H1 (cell line): ENCODE measurements around the gene TEX14. TPM values are rescaled to one million over a fixed set of nuclear protein-coding genes. Genes with fewer than 3 reads are reported as not detected.
A peak's percentile ranks its signal among the peaks of the same experiment; 100 is the strongest.

ENCODE experiments used
- CTCF ChIA-PET: fragments of 300-600 bp; sonication (Branson Sonifier 250); formaldehyde crosslinking; loops from one replicate; lab custom pipeline; 2021; ENCODE audit not compliant: partially characterized antibody; lab: Charles Lee
- POLR2A ChIA-PET: fragments of 300-600 bp; sonication (Branson Sonifier 250); formaldehyde crosslinking; loops from one replicate; lab custom pipeline; 2021; ENCODE audit warnings: inconsistent platforms; ENCODE audit not compliant: partially characterized antibody; lab: Charles Lee
- DNase-seq, 2 experiments: peaks; one replicate each; pipeline versions ENCODE4 v3.0.0 to v3.0.0-alpha.2; 2010 to 2022; ENCODE audit warnings: low spot score in 2 of 2, low read depth in 1 of 2, mixed read lengths in 1 of 2
- FAIRE-seq: peaks from 2 replicates; lab custom pipeline; 2011; peaks lifted over from hg19 to GRCh38; lab: Jason Lieb, UNC
- H2AFZ ChIP-seq: 2 replicates; pipeline ENCODE4 v1.8.1; 2012; ENCODE audit warnings: low read length, inconsistent platforms
- H2AK5ac ChIP-seq: 2 replicates; pipeline ENCODE4 v1.6.1; 2013; ENCODE audit warnings: low read depth, low read length
- H2BK120ac ChIP-seq: replicated peaks from 2 replicates; pipeline ENCODE3; 2013; ENCODE audit warnings: low read depth, low read length, inconsistent platforms
- H2BK12ac ChIP-seq: 2 replicates; pipeline ENCODE4 v1.6.1; 2013; ENCODE audit warnings: low read depth, low read length
- H2BK15ac ChIP-seq: 2 replicates; pipeline ENCODE4 v1.6.1; 2013; ENCODE audit warnings: low read length
- H2BK20ac ChIP-seq: 2 replicates; pipeline ENCODE4 v1.6.1; 2013; ENCODE audit warnings: low read length
- H2BK5ac ChIP-seq: 2 replicates; pipeline ENCODE4 v1.6.1; 2013; ENCODE audit warnings: low read depth, low read length
- H3K14ac ChIP-seq: 2 replicates; pipeline ENCODE4 v1.6.1; 2013; ENCODE audit warnings: inconsistent platforms; ENCODE audit not compliant: insufficient read length
- H3K18ac ChIP-seq: 2 replicates; pipeline ENCODE4 v1.6.1; 2013; ENCODE audit warnings: low read length; ENCODE audit errors: extremely low read depth
- H3K23ac ChIP-seq: 2 replicates; pipeline ENCODE4 v1.6.1; 2013; ENCODE audit warnings: inconsistent platforms; ENCODE audit not compliant: insufficient read length
- H3K23me2 ChIP-seq: 2 replicates; pipeline ENCODE4 v1.6.1; 2013; ENCODE audit warnings: low read depth, low read length
- H3K27ac ChIP-seq: 2 replicates; pipeline ENCODE4 v1.6.1; 2011; ENCODE audit warnings: low read depth, low read length, inconsistent platforms
- H3K27me3 ChIP-seq, 4 experiments: replicated peaks in 1 of 4; 1 replicate in 1 of 4; 2 replicates in 3 of 4; pipeline versions ENCODE4 v1.6.1 to v1.8.1; 2011 to 2013; ENCODE audit warnings: low read length in 3 of 4, mild to moderate bottlenecking in 3 of 4, inconsistent platforms in 2 of 4, mixed read lengths in 2 of 4, moderate library complexity in 1 of 4; ENCODE audit not compliant: control insufficient read depth in 3 of 4, insufficient read depth in 3 of 4; ENCODE audit errors: extremely low read depth in 1 of 4
- H3K36me3 ChIP-seq, 4 experiments: 2 replicates each; pipeline versions ENCODE4 v1.6.1 to v1.8.1; 2011 to 2013; ENCODE audit warnings: mild to moderate bottlenecking in 4 of 4, low read length in 3 of 4, moderate library complexity in 2 of 4, control low read depth in 1 of 4, inconsistent platforms in 1 of 4; ENCODE audit not compliant: insufficient read depth in 4 of 4, control insufficient read depth in 2 of 4
- H3K4ac ChIP-seq: replicated peaks from 2 replicates; pipeline ENCODE3; 2013; ENCODE audit warnings: low read length, low read depth, mixed read lengths, inconsistent platforms; ENCODE audit not compliant: insufficient read length
- H3K4me1 ChIP-seq, 4 experiments: replicated peaks in 1 of 4; 1 replicate in 1 of 4; 2 replicates in 3 of 4; pipeline versions ENCODE4 v1.6.1 to v1.8.1; 2011 to 2013; ENCODE audit warnings: low read length in 3 of 4, inconsistent platforms in 2 of 4, mixed read lengths in 1 of 4; ENCODE audit not compliant: insufficient read depth in 4 of 4, control insufficient read depth in 3 of 4
- H3K4me2 ChIP-seq, 2 experiments: 2 replicates each; pipeline versions ENCODE4 v1.6.1 to v1.8.1; 2011 to 2013; ENCODE audit warnings: low read depth in 2 of 2, low read length in 2 of 2, control low read depth in 1 of 2, inconsistent platforms in 1 of 2, mild to moderate bottlenecking in 1 of 2; ENCODE audit not compliant: insufficient read depth in 1 of 2
- H3K4me3 ChIP-seq, 4 experiments: fragments of 200-600, 300-600 bp in 1 of 4; sonication (generic), shearing (Covaris generic), sonication (Bioruptor Twin) in 1 of 4; 2 replicates each; pipeline versions ENCODE4 v1.5.1 to v1.8.1; 2011 to 2016; ENCODE audit warnings: low read length in 4 of 4, low read depth in 3 of 4, control low read depth in 2 of 4, inconsistent platforms in 2 of 4, mild to moderate bottlenecking in 2 of 4, mixed read lengths in 1 of 4, moderate library complexity in 1 of 4; ENCODE audit not compliant: insufficient read depth in 2 of 4; ENCODE audit errors: extremely low read depth in 1 of 4
- H3K56ac ChIP-seq: replicated peaks from 2 replicates; pipeline ENCODE3; 2013; ENCODE audit warnings: low read depth, mild to moderate bottlenecking, mixed read lengths, low read length, inconsistent platforms; ENCODE audit not compliant: insufficient read length
- H3K79me1 ChIP-seq: 2 replicates; pipeline ENCODE4 v1.6.1; 2013; ENCODE audit warnings: low read depth, low read length, control low read depth
- H3K79me2 ChIP-seq, 2 experiments: 2 replicates each; pipeline versions ENCODE4 v1.6.1 to v1.8.1; 2012 to 2013; ENCODE audit warnings: low read length in 2 of 2, mild to moderate bottlenecking in 2 of 2, inconsistent platforms in 1 of 2; ENCODE audit not compliant: insufficient read depth in 2 of 2, control insufficient read depth in 1 of 2
- H3K9ac ChIP-seq, 4 experiments: replicated peaks in 1 of 4; 1 replicate in 1 of 4; 2 replicates in 3 of 4; pipeline versions ENCODE4 v1.6.1 to v1.8.1; 2011 to 2013; ENCODE audit warnings: low read depth in 3 of 4, low read length in 3 of 4, control low read depth in 2 of 4, mild to moderate bottlenecking in 2 of 4, moderate library complexity in 2 of 4, inconsistent platforms in 1 of 4; ENCODE audit errors: extremely low read depth in 1 of 4
- H3K9me3 ChIP-seq, 2 experiments: 2 replicates each; pipeline versions ENCODE4 v1.6.1 to v1.8.1; 2012 to 2013; ENCODE audit warnings: mild to moderate bottlenecking in 2 of 2, moderate library complexity in 2 of 2, control low read depth in 1 of 2, inconsistent platforms in 1 of 2, low read depth in 1 of 2, low read length in 1 of 2, mixed read lengths in 1 of 2; ENCODE audit not compliant: insufficient read depth in 2 of 2
- H4K20me1 ChIP-seq, 2 experiments: replicated peaks in 1 of 2; 2 replicates each; pipeline versions ENCODE3 to v1.8.1; 2011 to 2013; ENCODE audit warnings: inconsistent platforms in 2 of 2, low read length in 2 of 2, mild to moderate bottlenecking in 1 of 2; ENCODE audit not compliant: insufficient read depth in 2 of 2, control insufficient read depth in 1 of 2
- H4K5ac ChIP-seq: 2 replicates; pipeline ENCODE4 v1.6.1; 2013; ENCODE audit warnings: low read length, low read depth, mixed read lengths, inconsistent platforms; ENCODE audit not compliant: insufficient read length
- H4K8ac ChIP-seq: 2 replicates; pipeline ENCODE4 v1.8.0; 2013; ENCODE audit warnings: mild to moderate bottlenecking, moderate library complexity, low read length, inconsistent platforms; ENCODE audit not compliant: insufficient read depth; ENCODE audit errors: extremely low read depth
- H4K91ac ChIP-seq: replicated peaks from 2 replicates; pipeline ENCODE3; 2013; ENCODE audit warnings: low read length, mixed read lengths, inconsistent platforms; ENCODE audit not compliant: insufficient read length
- ATF2 ChIP-seq: IDR thresholded peaks from 2 replicates; pipeline ENCODE4 v1.6.1; 2012; ENCODE audit warnings: low read length, inconsistent platforms
- CBX5 ChIP-seq: fragments of 300-800, 300-1000 bp; sonication (generic); IDR thresholded peaks from 2 replicates; pipeline ENCODE4 v1.7.1; 2016; ENCODE audit warnings: antibody characterized with exemption, low read length, low read depth
- EZH2 ChIP-seq: fragments of 200-600 bp; sonication (generic); IDR thresholded peaks from 2 replicates; pipeline ENCODE4 v1.7.1; 2012; ENCODE audit warnings: low read depth, mild to moderate bottlenecking, moderate library complexity, low read length, inconsistent platforms; ENCODE audit not compliant: severe bottlenecking
- FOSL1 ChIP-seq: IDR thresholded peaks from 2 replicates; pipeline ENCODE4 v1.6.1; 2011; ENCODE audit warnings: mild to moderate bottlenecking, low read depth, low read length, moderate library complexity; ENCODE audit not compliant: insufficient read depth
- HDAC6 ChIP-seq: IDR thresholded peaks from one replicate; pipeline ENCODE4 v1.7.1; 2012; ENCODE audit warnings: low read depth, mild to moderate bottlenecking, inconsistent platforms, low read length, moderate library complexity
- JUND ChIP-seq: IDR thresholded peaks from 2 replicates; pipeline ENCODE4 v1.6.1; 2011; ENCODE audit warnings: mild to moderate bottlenecking, improper control_type of control experiment, low read length
- KDM5A ChIP-seq: fragments of 200-600 bp; IDR thresholded peaks from 2 replicates; pipeline ENCODE4 v1.7.1; 2012; ENCODE audit warnings: mild to moderate bottlenecking, low read length, inconsistent platforms, mixed read lengths
- POU5F1 ChIP-seq: IDR thresholded peaks from 2 replicates; pipeline ENCODE4 v1.6.1; 2011; ENCODE audit warnings: low read depth, mild to moderate bottlenecking, low read length, moderate library complexity
- SP4 ChIP-seq: IDR thresholded peaks from 2 replicates; pipeline ENCODE4 v1.6.1; 2012; ENCODE audit warnings: low read length, inconsistent platforms
- TCF12 ChIP-seq: IDR thresholded peaks from 2 replicates; pipeline ENCODE4 v1.6.1; 2011; ENCODE audit warnings: low read depth, mild to moderate bottlenecking, low read length
- TEAD4 ChIP-seq: IDR thresholded peaks from 2 replicates; pipeline ENCODE4 v1.6.1; 2012; ENCODE audit warnings: low read depth, low read length, inconsistent platforms, mixed read lengths
- WGBS, 2 experiments: shearing (Covaris generic) in 1 of 2; methylation state at CpG; one replicate each; pipeline versions ENCODE4 v1.1.6 to v1.1.7; 2013 to 2015; ENCODE audit warnings: low lambda C conversion rate in 2 of 2, mixed read lengths in 2 of 2, inconsistent platforms in 1 of 2, low coverage in 1 of 2, missing lambda C conversion rate in 1 of 2; ENCODE audit not compliant: insufficient replicate concordance in 2 of 2, insufficient coverage in 1 of 2, insufficient read length in 1 of 2; ENCODE audit errors: extremely low coverage in 1 of 2, missing lambda C conversion rate in 1 of 2; 5-methylcytosine and 5-hydroxymethylcytosine counted together
- polyA plus RNA-seq, 7 experiments: library from polyadenylated mRNA; depleted of rRNA in 3 of 7; stranded (reverse) in 5 of 7; unstranded in 2 of 7; fragments of >200 nt in 5 of 7; fragments of 200-250 nt in 2 of 7; gene quantifications; 1 replicate in 5 of 7; 2 replicates in 1 of 7; 4 replicates in 1 of 7; pipeline versions ENCODE4 v1.2.1 to v1.2.3, GENCODE V29; 2011 to 2013; ENCODE audit warnings: missing spikeins in 2 of 7, mixed read lengths in 2 of 7
- total RNA-seq: library from RNA; stranded (reverse); fragmentation: NEBNext Ultra II Directional; extraction: Animal tissue kit (Norgen Biotek cat#: 25700); gene quantifications from 2 replicates; pipeline ENCODE4 v1.2.1, GENCODE V29; 2021

TEX14 gene
- total and polyA plus RNA-seq, 2 of the 8 experiments (the other 6 are each of a cell fraction or from before 2014, with no cell fraction given): 0.83 to 2.5 TPM

DNA sequence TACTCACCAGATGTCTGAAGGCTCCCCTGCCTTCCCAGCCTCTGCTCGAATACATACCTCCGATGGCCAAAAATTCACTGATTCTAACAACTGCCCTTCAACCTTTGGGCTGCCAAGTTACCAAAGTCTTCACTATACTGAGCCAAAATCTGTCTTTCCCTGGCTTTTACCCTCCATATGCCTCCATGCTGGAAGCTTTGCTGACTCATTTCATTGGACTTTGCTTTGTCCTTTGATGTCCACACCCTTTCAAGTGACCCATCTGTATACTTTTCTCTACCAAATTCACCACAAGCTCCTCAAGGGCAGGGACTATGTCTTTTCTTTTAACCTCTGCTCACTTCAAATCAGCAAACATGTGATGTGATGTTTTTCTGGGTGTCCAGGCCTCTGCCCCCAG, 156.4 kb downstream of the TEX14 start:
- H3K36me3 ChIP-seq: no peaks in the 10 kb centered on the region
- TF ChIP-seq TEAD4 (no peak), JUND (no peak), KDM5A (no peak), ATF2 (no peak), TCF12 (no peak), EZH2 (no peak), HDAC6 (no peak), CBX5 (no peak), FOSL1 (no peak), SP4 (no peak), POU5F1 (no peak)
- H2BK20ac ChIP-seq: no peak overlapping the region
- DNase-seq (no peak), FAIRE-seq (no peak)
- H3K56ac ChIP-seq: no peak overlapping the region
- H3K4ac ChIP-seq: no peak overlapping the region
- H3K4me1 ChIP-seq: peaks cover 6 to 12% (median 7%) of the 10 kb centered on the region in 4 experiments
- H3K18ac ChIP-seq: no peak overlapping the region
- H4K8ac ChIP-seq: no peak overlapping the region
- no peak overlapping the region for H3K14ac ChIP-seq
- CTCF ChIA-PET: interaction anchor here (1.4 to 16.5 kb wide), 6 partner anchors 7 to 164 kb away, joined by 3 to 163 read pairs (median 23); a partner anchor contains a TSS
- H4K5ac ChIP-seq: no peak overlapping the region
- H3K4me2 ChIP-seq: no peak overlapping the region
- no peak overlapping the region for H4K91ac ChIP-seq
- no peak overlapping the region for H2BK5ac ChIP-seq
- H3K79me2 ChIP-seq: no peaks in the 10 kb centered on the region
- no peak overlapping the region for H3K23ac ChIP-seq
- 93% methylated on average over 2 of the region's 2 CpGs; no CpG with 5 or more reads in 1 of the 2 experiments for whole genome bisulfite sequencing, 2 experiments
- no peak overlapping the region for H2AFZ ChIP-seq
- no peaks in the 10 kb centered on the region for H3K79me1 ChIP-seq
- H4K20me1 ChIP-seq: no peaks in the 10 kb centered on the region
- no peak overlapping the region for H2BK120ac ChIP-seq
- H3K9me3 ChIP-seq: no peaks in the 10 kb centered on the region
- H2AK5ac ChIP-seq: no peak overlapping the region
- H2BK12ac ChIP-seq: 0 out of 2 replicates have a peak overlapping the region, but pooled peaks have one; percentile 80
- H3K27me3 ChIP-seq: peaks cover 0 to 6% (median 4%) of the 10 kb centered on the region in 4 experiments; a peak in 5 of 7 replicates
- no peak overlapping the region for H3K4me3 ChIP-seq
- H3K9ac ChIP-seq: no peak overlapping the region
- H3K23me2 ChIP-seq: peaks cover 12% of the 10 kb centered on the region
- POLR2A ChIA-PET: interaction anchor here (0.7 to 4.2 kb wide), 2 partner anchors 74 to 96 kb away, joined by 3 to 20 read pairs; no protein-coding TSS in a partner anchor
- no peak overlapping the region for H2BK15ac ChIP-seq
- H3K27ac ChIP-seq: no peak overlapping the region
